Right ventricle myocardium superior (tissue), 1 donor: ENCODE results near the gene GLB1L2. TPM values are rescaled to one million over a fixed set of nuclear protein-coding genes. Genes with fewer than 3 reads are reported as not detected.

Experiments used
- ATAC-seq: fragments of 200-7000 bp; cut with Tn5 transposase; one replicate; pipeline ENCODE4 v1.9.1; 2020; ENCODE audit warnings: mild to moderate bottlenecking; ENCODE audit not compliant: poor library complexity
- DNase-seq: peaks from one replicate; pipeline ENCODE4 v3.0.0-alpha.2; 2020
- intact Hi-C: fragments of 100-400 bp; cut with DNase I; formaldehyde crosslinking; loops from one replicate; pipeline ENCODE4 v1.11.2; 2022
- total RNA-seq: library from RNA; stranded (reverse); fragmentation: NEBNext Ultra II Directional; extraction: Animal tissue kit (Norgen Biotek cat#: 25700); gene quantifications from one replicate; pipeline ENCODE4 v1.2.1, GENCODE V29; 2021
- donor health status: DM: no; HTN: yes; CAD: no; lungs with severe emphysema.

Gene GLB1L2
- total RNA-seq, 1 donor from 2014 or later: 0.30 TPM

DNA sequence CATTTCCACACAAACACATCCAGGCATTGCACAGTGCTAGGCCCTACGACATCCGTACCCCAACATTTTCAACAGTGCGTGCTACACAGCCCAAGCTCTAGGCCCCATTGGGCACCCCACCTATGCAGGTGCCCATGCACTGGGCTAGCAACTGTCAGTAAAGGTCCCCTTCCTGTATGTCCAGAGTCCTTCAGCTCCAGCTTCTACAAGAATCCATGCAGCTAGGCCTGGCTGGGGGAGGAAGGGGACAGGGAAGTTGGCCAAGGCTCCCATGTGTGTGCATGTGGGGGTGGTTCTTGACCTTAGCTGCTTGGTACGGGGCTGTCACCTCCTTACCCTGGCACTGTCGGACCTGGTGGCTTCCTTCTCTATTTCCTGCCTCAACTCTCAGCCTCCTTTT lies 79.0 kb downstream of the GLB1L2 start:
- ATAC-seq: no peak

DNA sequence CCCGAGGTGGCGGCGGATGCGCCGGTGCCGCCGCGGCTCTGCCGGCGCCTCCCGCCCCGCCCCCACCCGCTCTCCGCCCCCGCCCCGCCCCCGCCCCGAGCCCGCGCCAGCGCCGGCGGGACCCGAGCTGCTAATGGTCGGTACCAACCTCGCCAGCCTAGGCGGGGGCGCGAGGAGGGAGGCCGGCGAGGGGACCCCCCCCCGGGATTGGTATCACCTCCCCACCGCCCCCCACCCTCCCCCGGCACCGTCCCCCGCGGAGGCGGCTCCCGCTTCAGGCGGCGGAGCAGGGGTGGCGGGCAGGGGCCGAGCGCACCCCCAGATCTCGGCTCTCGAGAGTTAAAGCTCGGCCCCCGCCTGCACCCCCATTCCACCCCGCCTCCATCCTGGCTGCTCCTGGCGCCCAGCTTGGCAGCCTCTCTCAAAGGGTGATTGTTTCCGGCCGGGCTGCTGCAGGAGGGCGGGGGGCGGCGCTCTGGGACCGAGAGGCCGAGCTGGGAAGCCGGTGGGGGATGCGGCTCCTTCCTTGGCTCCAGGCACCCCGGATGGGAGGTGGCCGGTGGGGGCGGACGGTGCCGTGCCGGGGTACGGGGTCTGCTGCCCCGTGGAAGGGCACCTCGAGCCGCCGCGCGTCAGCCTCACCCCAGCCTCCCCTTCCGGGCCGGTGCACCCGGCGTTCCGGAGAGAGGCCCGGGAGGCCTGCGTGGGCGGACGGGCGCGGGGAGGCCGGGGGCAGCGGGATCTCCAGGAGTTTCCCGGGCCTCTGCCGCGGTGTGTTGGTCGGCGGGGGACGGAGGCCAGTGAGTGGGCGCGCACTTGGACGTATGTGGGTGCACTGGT lies 80.6 kb downstream of the GLB1L2 start, which contains the start of gene B3GAT1:
B3GAT1 (minus strand) TSS at position 40 of the 840 bp plus-strand sequence. CDS start 24,583 bp downstream, outside the sequence.
- intact Hi-C loops: no loop called here
- DNase-seq (no peak), ATAC-seq (no peak)

More for the DNA sequence above, 79.0 kb downstream of the GLB1L2 start:
- DNase-seq: no peak
- intact Hi-C loops: no loop called here

GRCh38 chr11:134413043-134413825 lies 81.4 kb downstream of the GLB1L2 start:
- DNase-seq: no peak
- intact Hi-C loops: no loop called here
- ATAC-seq: no peak

- no peak for ATAC-seq
- no peak for DNase-seq
- intact Hi-C loops: no loop called here
These were observed 82.3 kb downstream of the GLB1L2 start for GRCh38 chr11:134413826-134414731.

GRCh38 chr11:134414766-134415765 lies 83.3 kb downstream of the GLB1L2 start:
- intact Hi-C loops: no loop called here
- ATAC-seq: no peak
- DNase-seq: no peak

- ATAC-seq: no peak
- intact Hi-C loops: no loop called here
- no peak for DNase-seq
These were observed 84.9 kb downstream of the GLB1L2 start for GRCh38 chr11:134416726-134417125.

- no peak for ATAC-seq
- no peak for DNase-seq
- intact Hi-C loops: no loop called here
These were observed 86.4 kb downstream of the GLB1L2 start for GRCh38 chr11:134417871-134418840.

DNA sequence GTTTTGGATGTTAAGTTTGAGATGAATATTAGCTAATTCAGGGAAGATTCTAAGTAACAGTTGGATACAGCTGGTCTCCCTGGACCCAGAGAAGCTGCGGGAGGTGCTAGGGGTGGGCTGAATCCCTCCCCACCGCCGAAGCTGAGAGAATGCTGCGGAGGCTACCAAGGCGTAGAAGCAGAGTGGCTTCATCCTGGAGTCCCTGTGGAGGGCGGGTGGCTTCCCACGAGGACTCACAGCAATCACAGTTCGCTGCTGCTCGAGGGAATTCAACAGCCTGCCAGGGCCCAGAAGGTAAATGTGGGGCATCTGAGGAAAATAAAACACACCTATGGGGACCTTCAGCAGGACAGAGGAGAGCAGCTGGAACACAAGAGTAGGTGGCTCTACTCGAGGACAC lies 91.3 kb downstream of the GLB1L2 start:
- intact Hi-C loops: no loop called here
- no peak for ATAC-seq
- DNase-seq: no peak

GRCh38 chr11:134425413-134425812 lies 93.6 kb downstream of the GLB1L2 start:
- no peak for ATAC-seq
- intact Hi-C loops: no loop called here
- DNase-seq: no peak

Other genes starting within 250 kb of the GLB1L2 start
- gene NCAPD3, start 108.0 kb upstream of the GLB1L2 start, total RNA-seq: 11.1 TPM
- gene VPS26B, start 107.3 kb upstream of the GLB1L2 start, total RNA-seq: 38.8 TPM
- 35.4 TPM for gene THYN1, start 78.6 kb upstream of the GLB1L2 start, total RNA-seq
- 37.6 TPM for gene ACAD8, start 78.4 kb upstream of the GLB1L2 start, total RNA-seq
- gene GLB1L3, start 55.6 kb upstream of the GLB1L2 start, total RNA-seq: not detected
- 0.11 TPM for gene B3GAT1, start 80.3 kb downstream of the GLB1L2 start, total RNA-seq